SK-N-SH treated with all-trans-retinoic acid at 6 μM for 48 hours (cell line): Measurements from ENCODE around the gene XPC.

Experiments
- ATAC-seq: fragments of 200-7000 bp; cut with Tn5 transposase; 3 replicates; pipeline ENCODE4 v1.9.1; 2020; ENCODE audit warnings: mild to moderate bottlenecking, moderate library complexity
- ARNTL ChIP-seq: fragments of 450-650 bp; formaldehyde crosslinking; IDR thresholded peaks from 2 replicates; pipeline ENCODE4 v1.5.0; 2020; ENCODE audit warnings: low read depth, mild to moderate bottlenecking, moderate library complexity, borderline replicate concordance
- BACH2 ChIP-seq: fragments of 250-450 bp; sonication (Bioruptor Pico); IDR thresholded peaks from 2 replicates; pipeline ENCODE4 v1.9.0; 2021; ENCODE audit warnings: mild to moderate bottlenecking, borderline replicate concordance
- CSDC2 ChIP-seq: fragments of 250-450 bp; sonication (Bioruptor Pico); IDR thresholded peaks from 2 replicates; pipeline ENCODE4 v1.5.0; 2020; ENCODE audit warnings: mild to moderate bottlenecking, moderate library complexity
- CSRNP3 ChIP-seq: fragments of 250-450 bp; sonication (Bioruptor Pico); IDR thresholded peaks from 2 replicates; pipeline ENCODE4 v1.5.1; 2021; ENCODE audit warnings: mild to moderate bottlenecking, moderate library complexity
- ESRRG ChIP-seq: fragments of 250-450 bp; sonication (Bioruptor Pico); IDR thresholded peaks from 2 replicates; pipeline ENCODE4 v1.6.1; 2021; ENCODE audit warnings: mild to moderate bottlenecking
- GLIS3 ChIP-seq: fragments of 250-450 bp; sonication (Bioruptor Pico); IDR thresholded peaks from 2 replicates; pipeline ENCODE4 v1.5.0; 2020; ENCODE audit warnings: mild to moderate bottlenecking, moderate library complexity
- OSR1 ChIP-seq: fragments of 250-450 bp; sonication (Bioruptor Pico); IDR thresholded peaks from 2 replicates; pipeline ENCODE4 v1.8.0; 2022; ENCODE audit warnings: moderate library complexity, mild to moderate bottlenecking, inconsistent platforms
- POU6F1 ChIP-seq: fragments of 250-450 bp; sonication (Bioruptor Pico); IDR thresholded peaks from 2 replicates; pipeline ENCODE4 v1.8.0; 2021; ENCODE audit warnings: low read depth, mild to moderate bottlenecking, moderate library complexity, borderline replicate concordance
- PPARA ChIP-seq: fragments of 250-450 bp; sonication (Bioruptor Pico); IDR thresholded peaks from 2 replicates; pipeline ENCODE4 v1.5.0; 2020; ENCODE audit warnings: mild to moderate bottlenecking, borderline replicate concordance
- SNAI2 ChIP-seq: fragments of 250-450 bp; sonication (Bioruptor Pico); IDR thresholded peaks from 2 replicates; pipeline ENCODE4 v1.5.0; 2020; ENCODE audit warnings: mild to moderate bottlenecking, moderate library complexity
- TCF4 ChIP-seq: fragments of 250-450 bp; sonication (Bioruptor Pico); IDR thresholded peaks from 2 replicates; pipeline ENCODE4 v1.8.0; 2021; ENCODE audit warnings: mild to moderate bottlenecking, moderate library complexity, borderline replicate concordance
- TOX ChIP-seq: fragments of 250-450 bp; sonication (Bioruptor Pico); IDR thresholded peaks from 2 replicates; pipeline ENCODE4 v1.8.0; 2021; ENCODE audit warnings: mild to moderate bottlenecking, moderate library complexity, borderline replicate concordance
- ZC3H10 ChIP-seq: fragments of 250-450 bp; sonication (Bioruptor Pico); IDR thresholded peaks from 2 replicates; pipeline ENCODE4 v1.5.1; 2021; ENCODE audit warnings: mild to moderate bottlenecking, moderate library complexity
- ZFP3 ChIP-seq: fragments of 250-450 bp; sonication (Bioruptor Pico); IDR thresholded peaks from 2 replicates; pipeline ENCODE4 v1.5.0; 2020; ENCODE audit warnings: mild to moderate bottlenecking, moderate library complexity
- ZFP30 ChIP-seq: fragments of 450-650 bp; formaldehyde crosslinking; IDR thresholded peaks from 2 replicates; pipeline ENCODE4 v1.5.0; 2022; ENCODE audit warnings: mild to moderate bottlenecking, moderate library complexity
- ZNF565 ChIP-seq: fragments of 450-650 bp; formaldehyde crosslinking; conservative IDR thresholded peaks from 2 replicates; pipeline ENCODE4 v1.5.0; 2020; ENCODE audit warnings: low read depth, mild to moderate bottlenecking, moderate library complexity
- ZNF70 ChIP-seq: fragments of 450-650 bp; formaldehyde crosslinking; IDR thresholded peaks from 2 replicates; pipeline ENCODE4 v1.5.0; 2020; ENCODE audit warnings: mild to moderate bottlenecking, moderate library complexity
- ZNF8 ChIP-seq: fragments of 450-650 bp; formaldehyde crosslinking; IDR thresholded peaks from 2 replicates; pipeline ENCODE4 v1.5.0; 2020; ENCODE audit warnings: mild to moderate bottlenecking, moderate library complexity
- TF ChIP-seq, protein P1 (sequence below): fragments of 250-450 bp; sonication (Bioruptor Pico); IDR thresholded peaks from 2 replicates; pipeline ENCODE4 v1.5.0; 2020; ENCODE audit warnings: mild to moderate bottlenecking, moderate library complexity
- TF ChIP-seq, protein P2 (sequence below): fragments of 250-450 bp; sonication (Bioruptor Pico); IDR thresholded peaks from 2 replicates; pipeline ENCODE4 v1.8.0; 2020; ENCODE audit warnings: mild to moderate bottlenecking, moderate library complexity, borderline replicate concordance

Gene XPC

DNA sequence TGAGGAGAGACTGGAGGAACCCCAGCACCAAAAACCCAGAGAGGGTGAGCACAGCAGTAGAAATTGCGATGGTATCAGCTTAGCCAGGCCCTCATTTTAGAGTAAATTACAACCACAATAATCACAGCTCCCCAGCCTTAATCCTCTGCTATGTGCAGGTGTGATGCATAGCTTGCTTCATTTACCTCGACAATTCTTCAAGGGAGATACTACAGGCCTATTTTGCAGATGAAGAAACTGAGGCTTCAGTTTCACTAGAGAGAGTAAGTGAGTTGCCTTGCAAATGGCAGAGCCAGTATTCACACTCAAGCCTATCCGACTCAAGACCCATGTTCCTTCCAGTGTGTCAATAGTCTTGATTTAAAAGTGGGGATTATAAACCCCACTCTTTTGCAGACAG, 33.6 kb upstream of the XPC start:
- ATAC-seq = no peak
- TF ChIP-seq ZFP30 (no peak), SNAI2 (no peak), BACH2 (CRISPR knock-in tag) (no peak), TOX (CRISPR knock-in tag) (no peak), CSDC2 (no peak), GLIS3 (CRISPR knock-in tag) (no peak), POU6F1 (CRISPR knock-in tag) (no peak), PPARA (CRISPR knock-in tag) (no peak), ZNF8 (CRISPR knock-in tag) (no peak), CSRNP3 (no peak), ZNF70 (no peak), ZC3H10 (CRISPR knock-in tag) (no peak), ZFP3 (CRISPR knock-in tag) (no peak), TCF4 (CRISPR knock-in tag) (no peak), OSR1 (no peak), ARNTL (no peak), ESRRG (CRISPR knock-in tag) (no peak), ZNF565 (CRISPR knock-in tag) (no peak)
- TF ChIP-seq, protein P1, sequence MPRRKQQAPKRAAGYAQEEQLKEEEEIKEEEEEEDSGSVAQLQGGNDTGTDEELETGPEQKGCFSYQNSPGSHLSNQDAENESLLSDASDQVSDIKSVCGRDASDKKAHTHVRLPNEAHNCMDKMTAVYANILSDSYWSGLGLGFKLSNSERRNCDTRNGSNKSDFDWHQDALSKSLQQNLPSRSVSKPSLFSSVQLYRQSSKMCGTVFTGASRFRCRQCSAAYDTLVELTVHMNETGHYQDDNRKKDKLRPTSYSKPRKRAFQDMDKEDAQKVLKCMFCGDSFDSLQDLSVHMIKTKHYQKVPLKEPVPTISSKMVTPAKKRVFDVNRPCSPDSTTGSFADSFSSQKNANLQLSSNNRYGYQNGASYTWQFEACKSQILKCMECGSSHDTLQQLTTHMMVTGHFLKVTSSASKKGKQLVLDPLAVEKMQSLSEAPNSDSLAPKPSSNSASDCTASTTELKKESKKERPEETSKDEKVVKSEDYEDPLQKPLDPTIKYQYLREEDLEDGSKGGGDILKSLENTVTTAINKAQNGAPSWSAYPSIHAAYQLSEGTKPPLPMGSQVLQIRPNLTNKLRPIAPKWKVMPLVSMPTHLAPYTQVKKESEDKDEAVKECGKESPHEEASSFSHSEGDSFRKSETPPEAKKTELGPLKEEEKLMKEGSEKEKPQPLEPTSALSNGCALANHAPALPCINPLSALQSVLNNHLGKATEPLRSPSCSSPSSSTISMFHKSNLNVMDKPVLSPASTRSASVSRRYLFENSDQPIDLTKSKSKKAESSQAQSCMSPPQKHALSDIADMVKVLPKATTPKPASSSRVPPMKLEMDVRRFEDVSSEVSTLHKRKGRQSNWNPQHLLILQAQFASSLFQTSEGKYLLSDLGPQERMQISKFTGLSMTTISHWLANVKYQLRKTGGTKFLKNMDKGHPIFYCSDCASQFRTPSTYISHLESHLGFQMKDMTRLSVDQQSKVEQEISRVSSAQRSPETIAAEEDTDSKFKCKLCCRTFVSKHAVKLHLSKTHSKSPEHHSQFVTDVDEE (CRISPR knock-in tag) = no peak
- TF ChIP-seq, protein P2, sequence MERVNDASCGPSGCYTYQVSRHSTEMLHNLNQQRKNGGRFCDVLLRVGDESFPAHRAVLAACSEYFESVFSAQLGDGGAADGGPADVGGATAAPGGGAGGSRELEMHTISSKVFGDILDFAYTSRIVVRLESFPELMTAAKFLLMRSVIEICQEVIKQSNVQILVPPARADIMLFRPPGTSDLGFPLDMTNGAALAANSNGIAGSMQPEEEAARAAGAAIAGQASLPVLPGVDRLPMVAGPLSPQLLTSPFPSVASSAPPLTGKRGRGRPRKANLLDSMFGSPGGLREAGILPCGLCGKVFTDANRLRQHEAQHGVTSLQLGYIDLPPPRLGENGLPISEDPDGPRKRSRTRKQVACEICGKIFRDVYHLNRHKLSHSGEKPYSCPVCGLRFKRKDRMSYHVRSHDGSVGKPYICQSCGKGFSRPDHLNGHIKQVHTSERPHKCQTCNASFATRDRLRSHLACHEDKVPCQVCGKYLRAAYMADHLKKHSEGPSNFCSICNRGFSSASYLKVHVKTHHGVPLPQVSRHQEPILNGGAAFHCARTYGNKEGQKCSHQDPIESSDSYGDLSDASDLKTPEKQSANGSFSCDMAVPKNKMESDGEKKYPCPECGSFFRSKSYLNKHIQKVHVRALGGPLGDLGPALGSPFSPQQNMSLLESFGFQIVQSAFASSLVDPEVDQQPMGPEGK (CRISPR knock-in tag) = no peak

DNA sequence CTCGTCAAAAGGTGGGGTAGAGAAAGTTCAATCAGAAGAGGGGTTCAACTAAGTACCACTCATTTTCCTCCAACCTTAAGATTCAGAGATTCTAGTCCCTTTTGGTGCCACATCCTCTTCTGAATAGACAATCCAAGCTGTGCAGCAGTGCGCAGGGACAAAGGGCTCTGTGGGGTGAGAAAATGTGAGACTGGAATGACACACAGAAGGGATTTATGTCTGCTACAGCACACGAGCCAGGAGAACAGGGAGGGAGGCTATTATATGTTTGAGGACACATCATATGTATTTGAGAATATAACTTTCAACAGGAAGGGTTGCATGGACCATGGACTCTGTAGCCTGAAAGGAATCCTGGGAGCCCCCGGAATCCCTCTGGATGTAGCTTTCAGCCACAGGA, 33.2 kb upstream of the XPC start:
- TF ChIP-seq OSR1 = no peak
- no peak for TF ChIP-seq ZFP3 (CRISPR knock-in tag)
- no peak for TF ChIP-seq TCF4 (CRISPR knock-in tag)
- no peak for TF ChIP-seq BACH2 (CRISPR knock-in tag)
- no peak for TF ChIP-seq POU6F1 (CRISPR knock-in tag)
- TF ChIP-seq GLIS3 (CRISPR knock-in tag) = no peak
- no peak for TF ChIP-seq ZFP30
- no peak for TF ChIP-seq ZNF70
- TF ChIP-seq, protein P2 (CRISPR knock-in tag) = no peak
- no peak for TF ChIP-seq ZNF8 (CRISPR knock-in tag)
- no peak for TF ChIP-seq ZC3H10 (CRISPR knock-in tag)
- no peak for TF ChIP-seq PPARA (CRISPR knock-in tag)

More for the DNA sequence above, 33.2 kb upstream of the XPC start:
- no peak for ATAC-seq
